GM18861 (cell line): ENCODE results near the gene TAMM41.
"Not testable (repeated sequence)": the region's sequence is repeated elsewhere in the genome, so short reads cannot be mapped to it uniquely, and the experiment has no call there.

Source experiments
- ATAC-seq: cut with Tn5 transposase; IDR thresholded peaks from one replicate; pipeline ENCODE4 v1.9.1; 2021; ENCODE audit not compliant: unreplicated experiment

Gene TAMM41

DNA sequence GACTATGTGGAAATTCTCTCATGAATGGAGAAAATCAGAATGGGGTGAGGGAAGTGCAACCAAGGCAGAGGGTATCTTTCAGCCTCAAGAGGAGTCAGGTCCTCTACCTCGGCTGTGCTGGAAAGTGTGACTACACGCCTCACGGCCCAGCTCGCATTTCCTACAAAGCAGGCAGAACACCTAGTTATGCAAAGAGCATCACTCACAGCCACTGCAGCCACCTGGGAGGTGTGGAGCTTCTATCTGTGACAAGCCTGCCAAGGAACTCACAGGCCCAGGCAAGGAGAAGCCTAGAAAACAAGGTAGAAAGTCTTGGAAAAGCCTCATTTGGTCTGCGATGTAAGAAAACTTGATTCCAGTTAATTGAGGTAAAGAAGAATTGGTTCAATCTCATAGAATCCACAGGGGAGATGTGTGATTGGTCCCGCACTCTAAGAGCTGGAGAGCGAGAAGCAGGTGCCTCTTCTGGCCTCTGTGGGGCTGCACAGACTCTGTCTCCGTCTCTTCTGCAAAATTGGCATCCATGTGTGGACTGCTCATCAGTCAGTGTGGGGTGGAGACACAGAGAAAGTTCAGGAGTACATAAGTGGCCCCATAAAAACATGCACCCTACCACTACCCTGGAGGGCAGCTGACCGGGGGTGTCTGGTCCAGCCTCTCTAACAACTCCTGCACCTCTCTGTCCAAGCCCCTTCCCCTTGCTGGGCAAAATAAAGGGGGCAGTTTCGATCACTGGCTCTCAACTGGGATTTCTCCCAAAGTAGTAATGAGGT lies 76.8 kb downstream of the TAMM41 start:
- no peak for ATAC-seq

DNA sequence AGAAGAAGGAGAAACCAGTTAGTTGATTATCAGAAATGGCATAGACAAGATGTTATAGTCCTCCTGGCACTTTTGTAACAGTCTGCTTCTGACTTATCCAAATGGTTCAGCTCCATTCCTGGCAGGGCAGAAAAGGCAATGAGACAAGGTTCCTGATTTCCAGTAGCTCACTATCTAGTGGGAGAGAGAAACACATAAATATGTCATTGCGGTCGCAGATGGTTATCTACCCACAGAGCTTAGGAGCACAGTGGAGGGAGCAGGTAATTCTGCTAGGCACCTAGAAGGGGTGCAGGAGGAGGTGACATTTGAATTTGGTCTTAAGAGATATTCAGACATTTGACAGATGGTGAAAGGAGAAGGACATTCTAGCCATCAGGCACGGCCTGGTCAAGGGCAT lies 78.1 kb downstream of the TAMM41 start:
- ATAC-seq, result no peak

DNA sequence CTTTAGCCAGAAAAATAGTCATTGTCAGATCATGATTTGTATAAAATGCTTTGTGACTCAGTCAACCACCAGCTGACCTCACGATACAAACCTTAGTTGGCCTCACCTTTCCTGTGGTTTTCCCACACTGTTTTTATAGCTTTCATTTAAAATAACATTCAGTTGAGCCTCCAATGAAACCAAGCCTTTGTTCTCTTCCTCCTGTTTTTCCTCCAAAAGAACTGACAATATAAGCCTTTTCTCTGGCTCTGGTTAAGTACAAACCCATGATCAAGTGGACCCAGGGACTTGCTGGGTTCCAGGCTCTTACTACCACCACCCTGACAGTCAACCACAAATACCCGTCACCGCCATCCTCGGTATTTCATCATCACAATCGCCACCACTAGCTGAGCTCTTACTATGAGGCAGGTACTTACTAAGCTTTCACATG lies 81.7 kb downstream of the TAMM41 start:
- ATAC-seq, result no peak

DNA sequence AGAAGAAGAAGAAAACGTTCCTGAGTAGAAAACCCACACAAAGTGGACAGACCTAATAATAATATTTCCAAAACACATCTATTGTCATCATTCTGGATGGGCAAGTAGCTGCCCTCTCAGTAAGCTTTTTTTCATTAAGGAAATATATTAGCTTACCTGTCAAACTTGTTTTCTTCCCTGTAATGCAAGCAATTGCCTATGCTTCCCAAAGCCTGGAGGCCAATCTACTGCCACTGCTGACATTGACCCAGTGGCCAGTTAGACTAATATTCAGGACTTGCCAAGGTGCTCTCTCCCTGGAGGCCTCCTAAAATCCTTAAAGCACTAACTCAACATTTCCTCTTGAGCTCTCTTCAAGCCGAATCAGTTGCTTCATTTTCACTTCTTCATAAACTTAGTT lies 86.7 kb downstream of the TAMM41 start:
- no peak for ATAC-seq

DNA sequence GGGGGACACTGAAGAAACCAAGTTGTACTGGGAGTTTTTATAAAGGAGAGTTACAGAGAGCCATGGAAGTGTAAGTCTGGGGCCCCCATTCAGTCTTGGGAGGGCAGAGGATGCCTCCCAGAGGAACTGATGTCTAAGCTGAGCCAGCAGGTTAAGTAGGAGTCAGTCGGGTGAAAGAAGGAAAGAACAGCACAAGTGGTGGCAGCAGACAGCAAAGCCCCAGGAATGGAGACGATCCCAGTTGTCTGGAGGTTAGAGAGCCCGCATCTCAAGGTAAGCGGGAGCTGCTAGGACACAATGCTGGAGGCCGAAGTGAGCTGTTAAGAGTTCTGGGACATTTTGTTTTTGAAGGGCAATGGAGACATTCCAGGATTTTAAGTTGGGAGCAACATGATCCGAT lies 88.8 kb downstream of the TAMM41 start:
- ATAC-seq, result no peak

DNA sequence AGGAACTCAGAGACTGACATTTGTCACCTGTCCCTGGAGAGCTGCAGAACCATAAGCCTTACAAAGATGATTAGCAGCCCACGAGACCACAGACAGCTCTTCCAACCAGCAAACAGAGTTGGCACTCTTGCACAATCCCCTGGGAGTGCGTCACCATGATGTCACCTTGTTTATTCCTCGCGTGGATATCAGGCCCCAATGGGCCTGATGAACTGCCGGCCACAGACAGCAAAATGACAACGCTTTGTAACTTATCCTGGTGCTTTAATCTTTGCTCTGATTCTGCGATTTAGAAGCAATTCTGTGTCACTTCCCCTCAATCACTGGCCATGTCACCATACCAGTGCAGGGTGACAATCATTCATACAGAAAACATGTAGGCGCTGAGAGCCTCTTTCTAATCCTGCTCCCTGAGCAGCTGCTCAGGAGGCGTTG lies 89.2 kb downstream of the TAMM41 start:
- no peak for ATAC-seq

DNA sequence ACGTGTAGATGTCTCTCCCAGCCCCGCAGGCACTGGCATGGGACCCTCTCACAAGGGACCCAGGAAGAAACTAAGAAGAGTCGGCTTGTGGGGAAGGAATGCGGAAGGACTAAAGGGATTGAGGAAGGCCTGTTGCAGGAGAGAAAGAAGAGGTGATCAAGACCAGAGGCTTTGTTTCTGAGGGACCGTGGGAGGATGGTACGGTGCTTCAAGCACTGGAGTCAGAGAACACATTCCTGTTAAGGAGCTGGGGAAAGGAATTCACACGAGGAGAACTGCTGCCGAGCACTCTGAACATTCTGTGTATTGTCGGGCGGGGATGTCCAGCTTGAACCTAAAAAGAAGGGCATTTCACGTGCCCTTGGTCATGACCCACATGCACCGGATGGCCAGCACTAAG lies 91.4 kb downstream of the TAMM41 start:
- ATAC-seq, result no peak

DNA sequence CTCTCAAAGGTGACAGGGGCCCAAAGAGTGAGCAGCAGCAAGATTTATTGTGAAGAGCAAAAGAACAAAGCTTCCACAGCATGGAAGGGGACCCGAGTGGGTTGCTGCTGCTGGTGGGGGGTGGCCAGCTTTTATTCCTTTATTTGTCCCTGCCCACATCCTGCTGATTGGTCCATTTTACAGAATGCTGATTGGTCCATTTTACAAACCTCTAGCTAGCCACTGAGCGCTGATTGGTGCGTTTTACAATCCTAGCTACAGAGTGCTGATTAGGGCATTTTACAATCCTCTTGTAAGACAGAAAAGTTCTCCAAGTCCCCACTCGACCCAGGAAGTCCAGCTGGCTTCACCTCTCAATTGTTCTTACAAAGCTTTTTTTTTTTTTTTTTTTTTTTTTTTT lies 94.4 kb downstream of the TAMM41 start:
- ATAC-seq, result not testable (repeated sequence)

DNA sequence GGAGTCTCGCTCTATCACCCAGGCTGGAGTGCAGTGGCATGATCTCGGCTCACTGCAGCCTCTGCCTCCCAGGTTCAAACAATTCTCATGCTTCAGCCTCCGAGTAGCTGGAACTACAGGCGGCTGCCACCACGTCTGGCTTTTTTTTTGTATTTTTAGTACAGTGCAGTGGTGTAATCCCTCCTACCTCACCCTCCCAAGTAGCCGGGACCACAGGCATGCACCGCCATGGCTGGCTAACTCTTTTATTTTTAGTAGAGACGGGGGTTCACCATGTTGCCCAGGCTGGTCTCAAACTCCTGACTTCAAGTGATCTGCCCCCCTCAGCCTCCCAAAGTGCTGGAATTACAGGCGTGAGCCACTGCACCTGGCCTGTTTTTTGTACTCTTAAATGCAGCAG lies 98.4 kb downstream of the TAMM41 start:
- not testable (repeated sequence) for ATAC-seq
